CD14-positive monocyte (primary cell): ENCODE data around the gene MORN1. TPM values are rescaled to one million over a fixed set of nuclear protein-coding genes. Genes with fewer than 3 reads are reported as not detected.

Experiments used
- DNase-seq, 3 donors: peaks; one replicate each; pipeline ENCODE4 v3.0.0-alpha.2; 2011 to 2022
- H2AFZ ChIP-seq: 2 replicates; pipeline ENCODE4 v1.6.0; 2012; ENCODE audit warnings: mild to moderate bottlenecking, low read depth, low read length, inconsistent platforms; ENCODE audit not compliant: insufficient read depth, poor library complexity, severe bottlenecking
- H3K27ac ChIP-seq, 2 donors: 1 replicate in 1 of 2; 2 replicates in 1 of 2; pipeline ENCODE4 v1.5.1; 2012 to 2013; ENCODE audit warnings: low read length in 2 of 2, control low read depth in 1 of 2, inconsistent platforms in 1 of 2, low read depth in 1 of 2, mild to moderate bottlenecking in 1 of 2
- H3K27me3 ChIP-seq, 2 donors: one replicate each; pipeline versions ENCODE4 v1.6.0 to v1.6.1; 2011 to 2013; ENCODE audit warnings: low read length in 2 of 2; ENCODE audit not compliant: control insufficient read depth in 2 of 2, insufficient read depth in 2 of 2
- H3K36me3 ChIP-seq, 2 donors: replicated peaks in 1 of 2; 1 replicate in 1 of 2; 2 replicates in 1 of 2; pipeline versions ENCODE4 v1.5.1 to v1.6.1; 2012 to 2013; ENCODE audit warnings: low read length in 2 of 2, control low read depth in 1 of 2, inconsistent platforms in 1 of 2, mild to moderate bottlenecking in 1 of 2; ENCODE audit not compliant: insufficient read depth in 2 of 2, control insufficient read depth in 1 of 2
- H3K4me1 ChIP-seq, 2 donors: 1 replicate in 1 of 2; 2 replicates in 1 of 2; pipeline versions ENCODE4 v1.5.1 to v1.6.1; 2012 to 2013; ENCODE audit warnings: low read length in 2 of 2, control low read depth in 1 of 2, inconsistent platforms in 1 of 2, mild to moderate bottlenecking in 1 of 2, moderate library complexity in 1 of 2; ENCODE audit not compliant: insufficient read depth in 2 of 2, control insufficient read depth in 1 of 2
- H3K4me2 ChIP-seq: replicated peaks from 2 replicates; pipeline ENCODE3; 2012; ENCODE audit warnings: low read length, moderate library complexity, mild to moderate bottlenecking; ENCODE audit not compliant: poor library complexity, severe bottlenecking; ENCODE audit errors: extremely low read depth
- H3K4me3 ChIP-seq, 3 experiments: fragments of 200-600 bp in 1 of 3; sonication (generic) in 1 of 3; replicated peaks in 1 of 3; 1 replicate in 2 of 3; 2 replicates in 1 of 3; pipeline ENCODE4 v1.5.1; 2011 to 2013; ENCODE audit warnings: low read length in 3 of 3, mild to moderate bottlenecking in 3 of 3, control low read depth in 2 of 3, low read depth in 2 of 3, inconsistent platforms in 1 of 3, moderate library complexity in 1 of 3
- H3K79me2 ChIP-seq: 2 replicates; pipeline ENCODE4 v1.6.0; 2012; ENCODE audit warnings: mild to moderate bottlenecking, control low read depth, inconsistent platforms, low read length, moderate library complexity; ENCODE audit not compliant: insufficient read depth
- H3K9ac ChIP-seq: 2 replicates; pipeline ENCODE4 v1.6.0; 2017; ENCODE audit warnings: low read length, mild to moderate bottlenecking; ENCODE audit not compliant: insufficient read depth, poor library complexity, severe bottlenecking
- H3K9me3 ChIP-seq, 2 donors: replicated peaks in 1 of 2; 1 replicate in 1 of 2; 2 replicates in 1 of 2; pipeline versions ENCODE4 v1.5.1 to v1.6.1; 2012 to 2013; ENCODE audit warnings: low read length in 2 of 2, control low read depth in 1 of 2; ENCODE audit not compliant: control insufficient read depth in 1 of 2, insufficient read depth in 1 of 2
- H4K20me1 ChIP-seq: 2 replicates; pipeline ENCODE4 v1.6.0; 2012; ENCODE audit warnings: mild to moderate bottlenecking, low read length, control low read depth, moderate library complexity; ENCODE audit not compliant: insufficient read depth
- H3K27ac Mint-ChIP-seq, 7 donors: one replicate each; pipeline ENCODE4 v1.8.0; 2020; ENCODE audit warnings: mild to moderate bottlenecking in 7 of 7, mixed read lengths in 7 of 7, moderate library complexity in 6 of 7, inconsistent platforms in 2 of 7
- H3K27me3 Mint-ChIP-seq, 3 donors: one replicate each; pipeline ENCODE4 v1.8.0; 2021 to 2022; ENCODE audit warnings: low read depth in 3 of 3, mild to moderate bottlenecking in 3 of 3, mixed read lengths in 3 of 3, moderate library complexity in 3 of 3, inconsistent platforms in 1 of 3
- H3K36me3 Mint-ChIP-seq, 2 donors: one replicate each; pipeline ENCODE4 v1.8.0; 2020; ENCODE audit warnings: mixed read lengths in 2 of 2, inconsistent platforms in 1 of 2, mild to moderate bottlenecking in 1 of 2
- H3K4me1 Mint-ChIP-seq: one replicate; pipeline ENCODE4 v1.8.0; 2020; ENCODE audit warnings: mild to moderate bottlenecking, mixed read lengths
- H3K4me3 Mint-ChIP-seq, 2 donors: one replicate each; pipeline ENCODE4 v1.8.0; 2020; ENCODE audit warnings: mild to moderate bottlenecking in 2 of 2, mixed read lengths in 2 of 2, moderate library complexity in 1 of 2
- H3K9me3 Mint-ChIP-seq, 7 donors: one replicate each; pipeline ENCODE4 v1.8.0; 2020 to 2022; ENCODE audit warnings: mixed read lengths in 7 of 7, mild to moderate bottlenecking in 6 of 7, moderate library complexity in 6 of 7, inconsistent platforms in 2 of 7
- CTCF ChIP-seq: fragments of 200-600 bp; IDR thresholded peaks from one replicate; pipeline ENCODE4 v1.8.0; 2022; ENCODE audit warnings: antibody characterized with exemption, mild to moderate bottlenecking
- WGBS: methylation state at CpG from one replicate; pipeline ENCODE4 v1.1.5; 2013; ENCODE audit warnings: missing lambda C conversion rate; ENCODE audit not compliant: insufficient coverage; 5-methylcytosine and 5-hydroxymethylcytosine counted together
- intact Hi-C, 2 donors: fragments of 100-400 bp; cut with micrococcal nuclease; formaldehyde crosslinking; loops; one replicate each; pipeline versions ENCODE4 v1.15.0 to v1.15.1; 2023
- polyA plus RNA-seq, 3 donors: library from polyadenylated mRNA; depleted of rRNA in 1 of 3; unstranded in 2 of 3; stranded (reverse) in 1 of 3; fragments of 300-500 nt in 2 of 3; fragments of >200 nt in 1 of 3; fragmentation: Illumina TruSeq in 2 of 3; gene quantifications; 1 replicate in 2 of 3; 2 replicates in 1 of 3; pipeline ENCODE4 v1.2.3, GENCODE V29; 2012 to 2021

Gene MORN1
- polyA plus RNA-seq, 3 donors: 1.5 to 3.0 (median 1.7) TPM

DNA sequence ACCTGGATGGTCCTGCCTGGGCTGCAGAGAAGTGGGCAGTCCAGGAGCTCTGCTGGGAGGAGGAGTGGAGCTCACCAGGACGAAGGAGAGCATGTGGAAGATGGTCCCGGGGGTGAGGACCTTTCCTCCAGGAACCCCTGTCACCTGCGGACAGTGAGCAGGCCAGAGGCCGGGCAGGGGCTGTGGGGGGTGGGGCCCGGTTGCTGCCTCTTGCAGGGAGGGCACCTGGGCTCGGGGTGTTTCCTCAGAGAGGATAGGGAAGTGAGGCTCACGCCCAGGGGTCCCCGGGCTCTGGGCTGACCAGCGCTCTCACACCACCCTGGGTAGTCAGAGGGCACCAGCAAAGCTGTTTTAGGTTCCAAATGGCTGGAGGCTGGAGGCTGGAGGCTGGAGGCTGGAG is 43.7 kb upstream of the MORN1 start:
- Mint-ChIP-seq H3K27me3 (peaks cover 2 to 14% (median 9%) of the 10 kb centered on the region in 3 donors), H3K9me3 (peaks cover 1 to 4% (median 4%) of the 10 kb centered on the region in 7 donors), H3K4me1 (no peaks in the 10 kb centered on the region), H3K27ac (no peak overlapping the region), H3K36me3 (no peaks in the 10 kb centered on the region), H3K4me3 (no peak overlapping the region)
- 70% methylated on average over 4 of the region's 9 CpGs for WGBS
- H4K20me1 ChIP-seq: no peaks in the 10 kb centered on the region
- H3K27me3 ChIP-seq: no peaks in the 10 kb centered on the region
- H3K36me3 ChIP-seq: no peaks in the 10 kb centered on the region
- no peak overlapping the region for H3K9ac ChIP-seq
- H3K4me2 ChIP-seq: no peak overlapping the region
- H2AFZ ChIP-seq: no peak overlapping the region
- H3K79me2 ChIP-seq: no peaks in the 10 kb centered on the region
- H3K9me3 ChIP-seq: peaks cover 0 to 3% of the 10 kb centered on the region in 2 donors
- intact Hi-C loops: no loop called here
- TF ChIP-seq CTCF: no peak
- no peak overlapping the region for H3K27ac ChIP-seq
- no peak for DNase-seq
- H3K4me1 ChIP-seq: no peaks in the 10 kb centered on the region
- H3K4me3 ChIP-seq: no peak overlapping the region

DNA sequence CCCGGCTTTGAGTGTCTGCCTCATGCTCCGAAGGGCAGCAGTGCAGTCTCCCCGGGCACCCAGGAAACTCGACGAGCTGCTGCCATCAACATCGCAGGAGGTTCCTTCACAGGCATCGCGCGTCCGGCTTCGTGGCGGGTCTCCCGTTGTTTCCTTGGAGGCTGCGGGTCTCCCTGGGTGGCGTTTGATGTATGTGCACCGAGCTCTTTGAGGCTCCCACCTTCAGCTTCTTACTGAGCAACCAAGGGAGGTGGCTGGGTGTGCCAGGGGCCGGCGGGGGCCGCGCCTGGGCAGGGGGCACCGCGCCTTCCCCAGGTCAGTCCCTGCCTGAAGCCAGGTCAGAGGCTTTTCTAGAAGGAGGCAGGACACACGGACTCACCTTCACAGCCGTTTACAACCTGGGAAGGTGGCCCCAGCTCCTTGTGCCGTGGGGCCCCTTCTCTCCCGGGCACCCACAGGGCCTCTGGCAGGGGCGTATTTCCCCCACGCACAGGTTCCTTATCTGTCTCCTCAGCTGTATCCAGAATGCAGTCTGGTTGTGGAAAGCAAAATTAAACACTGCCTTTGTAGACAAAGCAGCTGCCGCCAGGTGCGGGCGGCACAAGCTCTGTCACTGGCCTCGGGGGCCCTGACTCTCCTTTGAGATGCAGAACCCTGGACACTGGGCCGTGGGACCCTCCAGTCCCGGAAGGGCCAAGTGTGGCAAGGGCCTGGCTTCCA is 42.7 kb upstream of the MORN1 start:
- Mint-ChIP-seq H3K9me3 (peaks cover 11 to 14% (median 12%) of the 10 kb centered on the region in 7 donors), H3K27ac (no peak overlapping the region), H3K4me1 (no peaks in the 10 kb centered on the region), H3K4me3 (no peak overlapping the region), H3K27me3 (peaks cover 4 to 16% (median 9%) of the 10 kb centered on the region in 3 donors), H3K36me3 (no peaks in the 10 kb centered on the region)
- Histone ChIP-seq H3K4me3 (no peak overlapping the region), H3K9me3 (peaks cover 0 to 12% of the 10 kb centered on the region in 2 donors), H3K9ac (no peak overlapping the region), H3K79me2 (no peaks in the 10 kb centered on the region), H3K36me3 (no peaks in the 10 kb centered on the region), H3K4me2 (no peak overlapping the region), H3K27ac (no peak overlapping the region), H3K27me3 (no peaks in the 10 kb centered on the region), H4K20me1 (no peaks in the 10 kb centered on the region), H2AFZ (no peak overlapping the region), H3K4me1 (no peaks in the 10 kb centered on the region)
- no peak for TF ChIP-seq CTCF
- no peak for DNase-seq
- intact Hi-C loops: no loop called here
- WGBS: 55% methylated on average over 25 of the region's 34 CpGs
